EL (cell line): ENCODE data around the gene GMPR.
"Not testable (repeated sequence)": the region's sequence is repeated elsewhere in the genome, so short reads cannot be mapped to it uniquely, and the experiment has no call there.

Source experiments
- DNase-seq: peaks from one replicate; pipeline ENCODE4 v3.0.0-alpha.2; 2016

The GMPR gene

GRCh38 chr6:16251706-16252105, 13.3 kb downstream of the GMPR start:
- DNase-seq: no peak

GRCh38 chr6:16252686-16253299, 14.4 kb downstream of the GMPR start:
- no peak for DNase-seq

GRCh38 chr6:16253399-16254144, 15.2 kb downstream of the GMPR start:
- DNase-seq: no peak

- no peak for DNase-seq
Observed at GRCh38 chr6:16254535-16254934, 16.1 kb downstream of the GMPR start.

- DNase-seq: no peak
Observed at GRCh38 chr6:16256781-16257180, 18.4 kb downstream of the GMPR start.

- no peak for DNase-seq
Observed at GRCh38 chr6:16257999-16258708, 19.8 kb downstream of the GMPR start.

GRCh38 chr6:16258709-16259075, 20.3 kb downstream of the GMPR start:
- no peak for DNase-seq

- DNase-seq: not testable (repeated sequence)
Observed at GRCh38 chr6:16259604-16260003, 21.2 kb downstream of the GMPR start.

GRCh38 chr6:16260602-16261001, 22.2 kb downstream of the GMPR start:
- DNase-seq: not testable (repeated sequence)

- DNase-seq: not testable (repeated sequence)
Observed at GRCh38 chr6:16262773-16263172, 24.4 kb downstream of the GMPR start.

- not testable (repeated sequence) for DNase-seq
Observed at GRCh38 chr6:16263464-16264099, 25.2 kb downstream of the GMPR start.

GRCh38 chr6:16264785-16265184, 26.4 kb downstream of the GMPR start:
- no peak for DNase-seq

GRCh38 chr6:16265351-16266341, 27.3 kb downstream of the GMPR start:
- no peak for DNase-seq

- DNase-seq: no peak
Observed at GRCh38 chr6:16267428-16268263, 29.3 kb downstream of the GMPR start.

- DNase-seq: not testable (repeated sequence)
Observed at GRCh38 chr6:16269442-16270070, 31.2 kb downstream of the GMPR start.

- no peak for DNase-seq
Observed at GRCh38 chr6:16270178-16270794, 31.9 kb downstream of the GMPR start.

- DNase-seq: no peak
Observed at GRCh38 chr6:16271428-16271827, 33.0 kb downstream of the GMPR start.

GRCh38 chr6:16272201-16272600, 33.8 kb downstream of the GMPR start:
- DNase-seq: no peak

GRCh38 chr6:16273256-16273655, 34.9 kb downstream of the GMPR start:
- DNase-seq: peak; percentile 21

- peak; percentile 46 for DNase-seq
Observed at GRCh38 chr6:16274483-16274882, 36.1 kb downstream of the GMPR start.
